GM23338 (cell line): ENCODE data around the gene PHKG2. TPM values are rescaled to one million over a fixed set of nuclear protein-coding genes. Genes with fewer than 3 reads are reported as not detected.

ENCODE experiments used
- ATAC-seq: fragments of 200-7000 bp; cut with Tn5 transposase; 3 replicates; pipeline ENCODE4 v1.9.1; 2020
- DNase-seq: peaks from one replicate; pipeline ENCODE4 v3.0.0-alpha.2; 2015; ENCODE audit warnings: low spot score
- H2AFZ ChIP-seq: fragments of 200-600 bp; sonication (generic); 2 replicates; pipeline ENCODE4 v1.8.0; 2016; ENCODE audit warnings: antibody characterized with exemption, mild to moderate bottlenecking, moderate library complexity
- H3F3A ChIP-seq: fragments of 200-600 bp; sonication (generic); replicated peaks from 2 replicates; pipeline ENCODE4 v1.8.0; 2017; ENCODE audit warnings: antibody characterized with exemption, mixed run types, low read depth
- H3K27ac ChIP-seq: fragments of 200-600 bp; sonication (generic); 2 replicates; pipeline ENCODE4 v1.6.1; 2016; ENCODE audit warnings: low read depth
- H3K27me3 ChIP-seq: fragments of 200-600 bp; sonication (generic); 2 replicates; pipeline ENCODE4 v1.8.0; 2016; ENCODE audit warnings: mild to moderate bottlenecking, mixed run types, moderate library complexity; ENCODE audit not compliant: insufficient read depth
- H3K36me3 ChIP-seq: fragments of 200-600 bp; sonication (generic); 2 replicates; pipeline ENCODE4 v1.8.0; 2016; ENCODE audit warnings: mild to moderate bottlenecking; ENCODE audit not compliant: insufficient read depth
- H3K4me1 ChIP-seq: fragments of 200-600 bp; sonication (generic); 2 replicates; pipeline ENCODE4 v1.8.0; 2016; ENCODE audit warnings: mild to moderate bottlenecking, moderate library complexity; ENCODE audit not compliant: insufficient read depth
- H3K4me2 ChIP-seq: fragments of 200-600 bp; sonication (generic); 2 replicates; pipeline ENCODE4 v1.7.1; 2017; ENCODE audit warnings: mixed run types
- H3K4me3 ChIP-seq: fragments of 200-600 bp; sonication (generic); 2 replicates; pipeline ENCODE4 v1.6.1; 2016; ENCODE audit warnings: mixed run types
- H3K79me2 ChIP-seq: fragments of 200-600 bp; sonication (generic); replicated peaks from 2 replicates; pipeline ENCODE4 v1.8.0; 2017; ENCODE audit warnings: mild to moderate bottlenecking; ENCODE audit not compliant: insufficient read depth
- H3K9me2 ChIP-seq: fragments of 200-600 bp; sonication (generic); 2 replicates; pipeline ENCODE4 v1.8.0; 2017; ENCODE audit not compliant: insufficient read depth
- H4K20me1 ChIP-seq: fragments of 200-600 bp; sonication (generic); replicated peaks from 2 replicates; pipeline ENCODE4 v1.8.0; 2017; ENCODE audit warnings: mild to moderate bottlenecking; ENCODE audit not compliant: insufficient read depth
- H3K27ac Mint-ChIP-seq: 2 replicates; pipeline ENCODE4 v1.8.0; 2020; ENCODE audit warnings: inconsistent platforms, mild to moderate bottlenecking, moderate library complexity, mixed read lengths
- H3K27me3 Mint-ChIP-seq: 3 replicates; pipeline ENCODE4 v1.8.0; 2022; ENCODE audit warnings: low read depth, mild to moderate bottlenecking, moderate library complexity, mixed read lengths, inconsistent platforms; ENCODE audit not compliant: insufficient read depth, poor library complexity
- H3K36me3 Mint-ChIP-seq: 3 replicates; pipeline ENCODE4 v1.8.0; 2021; ENCODE audit warnings: low read depth, mild to moderate bottlenecking, inconsistent platforms, moderate library complexity, mixed read lengths
- H3K4me1 Mint-ChIP-seq: 3 replicates; pipeline ENCODE4 v1.8.0; 2020; ENCODE audit warnings: mild to moderate bottlenecking, inconsistent platforms, mixed read lengths
- H3K4me3 Mint-ChIP-seq: 3 replicates; pipeline ENCODE4 v1.8.0; 2021; ENCODE audit warnings: moderate library complexity, mild to moderate bottlenecking, inconsistent platforms, mixed read lengths
- H3K9me3 Mint-ChIP-seq: 3 replicates; pipeline ENCODE4 v1.8.0; 2020; ENCODE audit warnings: moderate library complexity, mild to moderate bottlenecking, inconsistent platforms, mixed read lengths
- CREB1 ChIP-seq: fragments of 250-450 bp; sonication (Bioruptor Pico); IDR thresholded peaks from 2 replicates; pipeline ENCODE4 v1.5.0; 2020; ENCODE audit warnings: low read depth, mild to moderate bottlenecking, moderate library complexity
- CTCF ChIP-seq, 2 experiments: fragments of 200-600 bp in 1 of 2; sonication (generic) in 1 of 2; conservative IDR thresholded peaks; 2 replicates each; pipeline versions ENCODE4 v1.5.1 to v1.6.1; 2016 to 2017; ENCODE audit warnings: antibody characterized with exemption in 2 of 2, low read depth in 2 of 2, mild to moderate bottlenecking in 2 of 2, moderate library complexity in 1 of 2
- ETS1 ChIP-seq: IDR thresholded peaks from 2 replicates; pipeline ENCODE4 v1.6.1; 2016; ENCODE audit warnings: antibody characterized with exemption
- EZH2 ChIP-seq: fragments of 200-600 bp; sonication (generic); IDR thresholded peaks from one replicate; pipeline ENCODE4 v1.8.0; 2017; ENCODE audit warnings: antibody characterized with exemption, mild to moderate bottlenecking, low read depth; ENCODE audit not compliant: unreplicated experiment
- EZH2phosphoT487 ChIP-seq: fragments of 200-600 bp; sonication (generic); IDR thresholded peaks from one replicate; pipeline ENCODE4 v1.8.1; 2018; ENCODE audit warnings: antibody characterized with exemption; ENCODE audit not compliant: unreplicated experiment
- JUNB ChIP-seq: IDR thresholded peaks from one replicate; pipeline ENCODE4 v1.6.1; 2016; ENCODE audit warnings: antibody characterized with exemption; ENCODE audit not compliant: unreplicated experiment
- NANOG ChIP-seq: IDR thresholded peaks from 2 replicates; pipeline ENCODE4 v1.6.1; 2016; ENCODE audit warnings: antibody characterized with exemption, borderline replicate concordance
- POLR2AphosphoS5 ChIP-seq: IDR thresholded peaks from 2 replicates; pipeline ENCODE4 v1.6.1; 2016; ENCODE audit warnings: antibody characterized with exemption, low read depth
- REST ChIP-seq: IDR thresholded peaks from one replicate; pipeline ENCODE4 v1.6.1; 2018; ENCODE audit warnings: antibody characterized with exemption; ENCODE audit not compliant: unreplicated experiment
- STAT1 ChIP-seq: IDR thresholded peaks from one replicate; pipeline ENCODE4 v1.6.1; 2016; ENCODE audit warnings: antibody characterized with exemption; ENCODE audit not compliant: unreplicated experiment
- ZNF114 ChIP-seq: fragments of 250-450 bp; sonication (Bioruptor Pico); IDR thresholded peaks from 2 replicates; pipeline ENCODE4 v1.5.0; 2020; ENCODE audit warnings: mild to moderate bottlenecking, moderate library complexity
- ZNF331 ChIP-seq: fragments of 250-450 bp; sonication (Bioruptor Pico); IDR thresholded peaks from 2 replicates; pipeline ENCODE4 v1.5.0; 2020; ENCODE audit warnings: low read depth, mild to moderate bottlenecking, moderate library complexity
- ZNF462 ChIP-seq: fragments of 250-450 bp; sonication (Bioruptor Pico); IDR thresholded peaks from 2 replicates; pipeline ENCODE4 v1.5.0; 2020; ENCODE audit warnings: mild to moderate bottlenecking, moderate library complexity
- polyA plus RNA-seq: library from polyadenylated mRNA; unstranded; fragments of >200 nt; fragmentation: Nextera tagmentation; extraction: Ambion mirVana; gene quantifications from 2 replicates; pipeline ENCODE4 v1.2.1, GENCODE V29; 2016
- total RNA-seq: library from RNA; depleted of rRNA; stranded (reverse); fragments of >200 nt; shearing (Covaris generic); gene quantifications from 2 replicates; pipeline ENCODE4 v1.2.3, GENCODE V29; 2014

The PHKG2 gene
- total and polyA plus RNA-seq, 2 experiments from 2014 or later, result 26.9 to 27.0 TPM

GRCh38 chr16:30720086-30720485, 28.1 kb upstream of the PHKG2 start:
- Mint-ChIP-seq H3K36me3 (peaks cover 92% of the 10 kb centered on the region), H3K27me3 (peaks cover 6% of the 10 kb centered on the region), H3K27ac (no peak overlapping the region), H3K9me3 (no peaks in the 10 kb centered on the region), H3K4me1 (no peaks in the 10 kb centered on the region), H3K4me3 (no peak overlapping the region)
- H3K4me1 ChIP-seq, result no peaks in the 10 kb centered on the region
- H3K9me2 ChIP-seq, result no peaks in the 10 kb centered on the region
- DNase-seq (no peak), ATAC-seq (no peak)
- H3K27ac ChIP-seq, result no peak overlapping the region
- H2AFZ ChIP-seq, result no peak overlapping the region
- H3K79me2 ChIP-seq, result peaks cover 2% of the 10 kb centered on the region; the same call in 1 of the 2 replicates
- 0 out of 2 replicates have a peak, but pooled peaks cover 3% of the 10 kb centered on the region for H3F3A ChIP-seq
- H4K20me1 ChIP-seq, result peaks cover 26% of the 10 kb centered on the region
- no peaks in the 10 kb centered on the region for H3K27me3 ChIP-seq
- no peak overlapping the region for H3K4me3 ChIP-seq
- TF ChIP-seq JUNB, result no peak
- no peak for TF ChIP-seq REST
- no peak for TF ChIP-seq ETS1
- no peak for TF ChIP-seq EZH2
- no peak for TF ChIP-seq NANOG
- no peak for TF ChIP-seq ZNF114 (CRISPR knock-in tag)
- TF ChIP-seq POLR2AphosphoS5, result no peak
- no peak for TF ChIP-seq ZNF331 (CRISPR knock-in tag)
- TF ChIP-seq CREB1 (CRISPR knock-in tag), result no peak
- no peak for TF ChIP-seq EZH2phosphoT487
- no peak for TF ChIP-seq CTCF (conservative IDR thresholded peaks at IDR 0.05; ENCODE audit: low read depth in 2 of 2)
- no peak for TF ChIP-seq STAT1
- no peak for TF ChIP-seq ZNF462 (CRISPR knock-in tag)
- no peak overlapping the region for H3K4me2 ChIP-seq
- H3K36me3 ChIP-seq, result peaks cover 63% of the 10 kb centered on the region
